Liver (tissue), 3 donors: ENCODE data around the gene RAB7A.

Experiments used
- ATF3 ChIP-seq: IDR thresholded peaks from 2 replicates; pipeline ENCODE4 v1.6.1; 2016; ENCODE audit warnings: antibody characterized with exemption
- EGR1 ChIP-seq, 2 donors: IDR thresholded peaks; 2 replicates each; pipeline ENCODE4 v1.6.1; 2016 to 2018; ENCODE audit warnings: antibody characterized with exemption in 2 of 2, low read depth in 2 of 2
- GABPA ChIP-seq, 2 donors: IDR thresholded peaks in 1 of 2; conservative IDR thresholded peaks in 1 of 2; 2 replicates each; pipeline ENCODE4 v1.6.1; 2016; ENCODE audit warnings: antibody characterized with exemption in 2 of 2, mild to moderate bottlenecking in 1 of 2, moderate library complexity in 1 of 2
- JUND ChIP-seq, 2 donors: IDR thresholded peaks; 2 replicates each; pipeline ENCODE4 v1.6.1; 2016; ENCODE audit warnings: antibody characterized with exemption in 2 of 2
- RAD21 ChIP-seq, 2 donors: IDR thresholded peaks; 2 replicates each; pipeline ENCODE4 v1.6.1; 2016; ENCODE audit warnings: antibody characterized with exemption in 2 of 2, mild to moderate bottlenecking in 2 of 2
- REST ChIP-seq: IDR thresholded peaks from 2 replicates; pipeline ENCODE4 v1.6.1; 2016; ENCODE audit warnings: antibody characterized with exemption, mild to moderate bottlenecking
- RXRA ChIP-seq, 2 donors: IDR thresholded peaks; 2 replicates each; pipeline ENCODE4 v1.6.1; 2017 to 2018; ENCODE audit warnings: antibody characterized with exemption in 2 of 2, mild to moderate bottlenecking in 1 of 2
- SP1 ChIP-seq: IDR thresholded peaks from 2 replicates; pipeline ENCODE4 v1.6.1; 2018; ENCODE audit warnings: antibody characterized with exemption, mild to moderate bottlenecking
- TAF1 ChIP-seq: conservative IDR thresholded peaks from 2 replicates; pipeline ENCODE4 v1.6.1; 2016; ENCODE audit warnings: antibody characterized with exemption, mild to moderate bottlenecking
- TF ChIP-seq, protein P1 (sequence below): fragments of 150-350 bp; IDR thresholded peaks from 2 replicates; pipeline ENCODE4 v1.5.1; 2017; ENCODE audit warnings: improper control_type of control experiment, low read depth, low read length; ENCODE audit not compliant: missing input control
- donor health status: healthy.
- donor health status: healthy.

GRCh38 chr3:128746881-128747280 is 20.9 kb downstream of the RAB7A start:
- no peak for TF ChIP-seq ATF3
- TF ChIP-seq, protein P1, sequence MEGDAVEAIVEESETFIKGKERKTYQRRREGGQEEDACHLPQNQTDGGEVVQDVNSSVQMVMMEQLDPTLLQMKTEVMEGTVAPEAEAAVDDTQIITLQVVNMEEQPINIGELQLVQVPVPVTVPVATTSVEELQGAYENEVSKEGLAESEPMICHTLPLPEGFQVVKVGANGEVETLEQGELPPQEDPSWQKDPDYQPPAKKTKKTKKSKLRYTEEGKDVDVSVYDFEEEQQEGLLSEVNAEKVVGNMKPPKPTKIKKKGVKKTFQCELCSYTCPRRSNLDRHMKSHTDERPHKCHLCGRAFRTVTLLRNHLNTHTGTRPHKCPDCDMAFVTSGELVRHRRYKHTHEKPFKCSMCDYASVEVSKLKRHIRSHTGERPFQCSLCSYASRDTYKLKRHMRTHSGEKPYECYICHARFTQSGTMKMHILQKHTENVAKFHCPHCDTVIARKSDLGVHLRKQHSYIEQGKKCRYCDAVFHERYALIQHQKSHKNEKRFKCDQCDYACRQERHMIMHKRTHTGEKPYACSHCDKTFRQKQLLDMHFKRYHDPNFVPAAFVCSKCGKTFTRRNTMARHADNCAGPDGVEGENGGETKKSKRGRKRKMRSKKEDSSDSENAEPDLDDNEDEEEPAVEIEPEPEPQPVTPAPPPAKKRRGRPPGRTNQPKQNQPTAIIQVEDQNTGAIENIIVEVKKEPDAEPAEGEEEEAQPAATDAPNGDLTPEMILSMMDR: no peak
- no peak for TF ChIP-seq SP1
- no peak for TF ChIP-seq EGR1 (IDR thresholded peaks at IDR 0.05; ENCODE audit: low read depth in 2 of 2)
- no peak for TF ChIP-seq RAD21 (IDR thresholded peaks at IDR 0.05)
- TF ChIP-seq JUND (IDR thresholded peaks at IDR 0.05): no peak
- TF ChIP-seq RXRA (IDR thresholded peaks at IDR 0.05): no peak
- no peak for TF ChIP-seq TAF1
- no peak for TF ChIP-seq REST
- TF ChIP-seq GABPA (IDR thresholded peaks at IDR 0.05 in 1 of 2, conservative IDR thresholded peaks at IDR 0.05 in 1 of 2): no peak
